GM10248 (cell line): Measurements from ENCODE around the gene LDB2.

Experiments used
- CTCF ChIA-PET: fragments of 300-600 bp; sonication (Branson Sonifier 250); formaldehyde crosslinking; extraction: SDS; loops from one replicate; lab custom pipeline; 2021; ENCODE audit warnings: antibody characterized with exemption; lab: Yijun Ruan, JAX
- POLR2A ChIA-PET: fragments of 350-650 bp; sonication (Branson Sonifier 250); formaldehyde crosslinking; extraction: SDS; loops from one replicate; lab custom pipeline; 2020; ENCODE audit warnings: antibody characterized with exemption; lab: Yijun Ruan, JAX
- DNase-seq: peaks from one replicate; pipeline ENCODE4 v3.0.0; 2012; ENCODE audit errors: extremely low spot score
- TF ChIP-seq, protein P1 (sequence below): IDR thresholded peaks from 2 replicates; pipeline ENCODE4 v1.5.1; 2012; ENCODE audit warnings: mild to moderate bottlenecking, low read depth; ENCODE audit errors: extremely low read depth, missing control alignments, control extremely low read depth

Gene LDB2

DNA sequence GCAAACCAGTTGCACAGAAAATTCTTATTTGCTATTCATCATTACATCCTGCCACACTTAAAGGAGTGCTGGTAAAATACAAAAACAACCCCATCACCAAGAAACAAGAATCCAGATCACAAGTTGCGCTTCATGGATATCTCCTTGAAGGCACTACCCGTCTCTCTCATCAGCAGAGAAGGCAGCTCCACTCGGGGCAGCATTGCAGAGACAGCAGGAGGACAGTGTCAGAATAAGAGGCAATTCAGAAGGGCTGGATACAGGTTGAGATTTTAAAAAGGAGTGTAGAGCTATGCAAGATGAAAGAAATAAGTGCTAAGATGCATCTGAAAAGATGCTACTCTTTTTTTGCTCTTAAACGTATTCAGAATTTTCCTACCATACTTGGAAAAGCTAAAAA lies 71.4 kb downstream of the LDB2 start:
- DNase-seq: no peak
- ChIA-PET CTCF (interaction anchor here (3.7 kb wide), 1 partner anchor 12 kb away, joined by 11 read pairs; no protein-coding TSS in a partner anchor), POLR2A (no interaction called here)
- TF ChIP-seq, protein P1, sequence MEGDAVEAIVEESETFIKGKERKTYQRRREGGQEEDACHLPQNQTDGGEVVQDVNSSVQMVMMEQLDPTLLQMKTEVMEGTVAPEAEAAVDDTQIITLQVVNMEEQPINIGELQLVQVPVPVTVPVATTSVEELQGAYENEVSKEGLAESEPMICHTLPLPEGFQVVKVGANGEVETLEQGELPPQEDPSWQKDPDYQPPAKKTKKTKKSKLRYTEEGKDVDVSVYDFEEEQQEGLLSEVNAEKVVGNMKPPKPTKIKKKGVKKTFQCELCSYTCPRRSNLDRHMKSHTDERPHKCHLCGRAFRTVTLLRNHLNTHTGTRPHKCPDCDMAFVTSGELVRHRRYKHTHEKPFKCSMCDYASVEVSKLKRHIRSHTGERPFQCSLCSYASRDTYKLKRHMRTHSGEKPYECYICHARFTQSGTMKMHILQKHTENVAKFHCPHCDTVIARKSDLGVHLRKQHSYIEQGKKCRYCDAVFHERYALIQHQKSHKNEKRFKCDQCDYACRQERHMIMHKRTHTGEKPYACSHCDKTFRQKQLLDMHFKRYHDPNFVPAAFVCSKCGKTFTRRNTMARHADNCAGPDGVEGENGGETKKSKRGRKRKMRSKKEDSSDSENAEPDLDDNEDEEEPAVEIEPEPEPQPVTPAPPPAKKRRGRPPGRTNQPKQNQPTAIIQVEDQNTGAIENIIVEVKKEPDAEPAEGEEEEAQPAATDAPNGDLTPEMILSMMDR: no peak

DNA sequence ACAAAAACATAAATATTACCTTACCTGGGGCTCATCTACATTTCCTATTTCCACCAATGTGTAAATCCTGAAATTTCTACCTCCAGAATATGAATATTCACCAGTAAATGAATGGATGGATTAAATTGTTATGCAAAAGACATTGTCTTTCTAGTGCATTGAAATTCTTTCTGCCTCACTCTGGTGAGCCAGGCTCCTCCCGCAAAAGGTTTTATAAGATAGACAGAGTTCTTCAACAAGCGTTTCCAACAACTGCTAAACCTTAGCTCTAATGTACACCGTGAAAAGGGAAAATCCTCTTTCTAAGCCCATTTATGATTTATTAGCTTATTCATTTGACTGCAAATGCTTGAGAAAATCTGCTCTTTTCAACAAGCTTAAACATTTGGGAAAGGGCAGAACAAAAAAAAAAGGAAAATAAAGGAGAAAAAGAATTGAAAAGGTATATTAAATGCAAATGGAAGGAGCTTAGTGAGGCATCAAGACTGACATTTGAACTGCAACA lies 72.0 kb downstream of the LDB2 start:
- TF ChIP-seq, protein P1: no peak
- DNase-seq: no peak
- ChIA-PET POLR2A (no interaction called here), CTCF (interaction anchor here (3.7 kb wide), 1 partner anchor 13 kb away, joined by 11 read pairs; no protein-coding TSS in a partner anchor)

DNA sequence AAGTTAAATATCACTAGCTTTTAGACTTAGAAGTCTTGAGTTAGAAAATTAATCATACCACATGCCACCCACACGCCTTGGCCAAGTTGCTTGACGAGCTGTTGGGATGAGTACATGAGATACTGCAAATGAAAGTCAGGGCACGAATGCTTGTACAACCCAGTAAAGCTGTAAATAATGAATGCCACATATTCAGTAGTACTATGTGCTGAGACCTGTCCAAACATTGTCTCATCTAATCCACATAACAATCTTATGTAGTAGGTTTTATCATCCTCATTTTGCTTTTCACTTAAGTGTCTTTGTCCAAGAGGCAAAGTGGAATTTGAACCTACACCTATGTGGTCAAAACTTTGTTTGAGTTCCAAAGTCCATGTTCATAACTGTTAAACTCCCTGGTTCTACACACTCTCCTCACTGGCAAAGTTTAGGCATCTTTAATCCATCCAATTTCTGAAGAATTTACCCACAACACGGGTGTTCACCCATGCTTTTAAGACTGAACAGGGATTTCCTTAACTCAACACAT lies 74.1 kb downstream of the LDB2 start:
- TF ChIP-seq, protein P1: no peak
- no peak for DNase-seq
- ChIA-PET CTCF (interaction anchor here (3.7 kb wide), 1 partner anchor 15 kb away, joined by 11 read pairs; no protein-coding TSS in a partner anchor), POLR2A (no interaction called here)

DNA sequence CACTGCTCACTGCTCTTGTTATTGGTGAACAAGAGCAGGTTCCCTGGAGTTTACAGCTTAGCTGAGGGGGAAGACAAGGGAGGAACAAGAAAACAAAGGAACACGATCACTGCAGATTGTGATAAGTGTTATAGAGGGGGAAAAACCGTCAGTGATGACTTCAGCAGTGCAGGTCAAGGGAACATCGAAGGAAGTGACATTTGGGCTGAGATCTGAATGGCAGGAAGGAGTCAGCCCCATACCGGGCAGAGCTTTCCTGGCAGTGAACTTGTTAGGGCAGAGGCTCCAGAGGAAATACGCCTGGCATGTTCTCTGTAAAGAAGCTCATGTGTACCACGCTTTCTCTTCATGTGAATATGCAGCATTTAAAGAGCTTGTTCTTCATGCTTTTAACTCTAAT lies 78.1 kb downstream of the LDB2 start:
- CTCF ChIA-PET: interaction anchor here (0.9 to 2.4 kb wide), 2 partner anchors 16 to 26 kb away, joined by 3 to 6 read pairs; no protein-coding TSS in a partner anchor
- no peak for DNase-seq
- POLR2A ChIA-PET: no interaction called here
- TF ChIP-seq, protein P1: no peak

DNA sequence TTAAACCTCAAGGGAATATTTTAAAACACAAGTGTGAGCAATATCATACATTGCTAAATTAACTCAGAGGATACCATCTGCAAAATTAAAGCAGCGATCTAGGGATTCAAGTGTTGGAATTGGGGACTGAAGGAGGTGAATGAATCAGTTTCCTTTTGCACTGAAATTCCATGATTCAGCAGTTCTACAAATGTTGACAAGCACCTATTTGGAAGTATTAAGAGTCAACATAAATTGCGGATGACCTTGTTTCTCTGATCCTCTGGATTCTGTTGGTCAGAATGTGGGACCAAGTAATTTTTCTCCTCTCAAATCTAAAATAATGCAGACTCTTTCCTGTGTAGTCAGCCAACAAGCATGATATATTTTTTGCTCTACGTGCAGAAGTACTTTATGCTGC lies 78.8 kb downstream of the LDB2 start:
- CTCF ChIA-PET: no interaction called here

DNA sequence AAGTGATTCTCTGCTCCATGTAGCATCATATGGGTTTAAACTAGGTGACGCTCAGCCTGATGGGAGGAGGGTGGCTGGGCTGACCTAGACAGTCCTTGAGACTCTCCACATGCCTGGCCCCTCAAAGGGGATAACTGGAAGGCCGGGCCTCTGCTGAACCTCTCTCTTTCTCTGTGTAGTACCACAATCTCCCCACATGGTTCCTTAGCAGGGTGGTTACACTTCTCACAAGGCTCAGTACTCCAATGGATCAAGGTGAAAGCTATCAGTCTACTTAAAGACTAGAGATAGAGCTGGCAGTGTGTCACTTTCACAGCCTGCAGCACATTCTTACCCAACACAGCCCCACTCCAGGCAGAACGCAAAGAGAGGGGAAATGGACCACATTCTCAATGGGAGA lies 80.4 kb downstream of the LDB2 start:
- TF ChIP-seq, protein P1: no peak
- CTCF ChIA-PET: no interaction called here

More for the DNA sequence above, 78.8 kb downstream of the LDB2 start:
- TF ChIP-seq, protein P1: no peak
- DNase-seq: no peak
- POLR2A ChIA-PET: no interaction called here

More for the DNA sequence above, 80.4 kb downstream of the LDB2 start:
- no peak for DNase-seq
- POLR2A ChIA-PET: no interaction called here
